Muscle layer of duodenum (tissue), 2 donors: ENCODE results near the gene LAMA2.

Experiments used
- H3K27ac ChIP-seq: one replicate; pipeline ENCODE4 v1.7.0; 2013; ENCODE audit warnings: mild to moderate bottlenecking, low read length
- H3K27me3 ChIP-seq: one replicate; pipeline ENCODE4 v1.7.0; 2013; ENCODE audit warnings: low read depth, mild to moderate bottlenecking, control low read depth, low read length
- H3K36me3 ChIP-seq, 2 donors: one replicate each; pipeline ENCODE4 v1.7.0; 2013; ENCODE audit warnings: low read length in 2 of 2, control low read depth in 1 of 2, mild to moderate bottlenecking in 1 of 2; ENCODE audit not compliant: insufficient read depth in 2 of 2, control insufficient read depth in 1 of 2
- H3K4me1 ChIP-seq, 2 donors: one replicate each; pipeline ENCODE4 v1.7.0; 2013; ENCODE audit warnings: low read length in 2 of 2, mild to moderate bottlenecking in 2 of 2, control low read depth in 1 of 2, moderate library complexity in 1 of 2; ENCODE audit not compliant: insufficient read depth in 2 of 2, control insufficient read depth in 1 of 2
- H3K4me3 ChIP-seq, 2 donors: one replicate each; pipeline ENCODE4 v1.7.0; 2013; ENCODE audit warnings: low read length in 2 of 2, low read depth in 1 of 2, mild to moderate bottlenecking in 1 of 2
- H3K9me3 ChIP-seq, 2 donors: one replicate each; pipeline ENCODE4 v1.7.0; 2013; ENCODE audit warnings: low read length in 2 of 2, control low read depth in 1 of 2, mild to moderate bottlenecking in 1 of 2; ENCODE audit not compliant: control insufficient read depth in 1 of 2
- donor health status: healthy.

The LAMA2 gene

DNA sequence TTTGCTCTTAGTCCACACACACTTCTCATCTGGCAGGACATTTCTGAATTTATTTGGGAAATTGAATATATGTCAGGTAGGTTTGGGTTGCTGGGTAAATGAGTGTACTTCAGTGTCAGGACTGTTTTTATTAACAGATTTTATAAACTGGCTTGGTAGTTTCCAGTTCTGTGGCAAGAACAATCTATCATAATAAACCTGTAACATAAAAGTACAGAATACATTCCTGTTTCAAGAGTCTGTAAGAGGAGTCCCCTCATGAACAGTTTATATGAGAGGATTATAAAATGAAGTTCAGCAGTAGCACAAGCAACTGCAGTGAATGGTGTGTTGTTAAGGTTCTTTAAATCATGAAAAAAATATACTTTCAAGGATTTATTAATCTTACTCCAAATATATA is 81.8 kb downstream of the LAMA2 start:
- H3K36me3 ChIP-seq, result no peaks in the 10 kb centered on the region
- no peaks in the 10 kb centered on the region for H3K4me1 ChIP-seq
- H3K27ac ChIP-seq, result no peak overlapping the region

DNA sequence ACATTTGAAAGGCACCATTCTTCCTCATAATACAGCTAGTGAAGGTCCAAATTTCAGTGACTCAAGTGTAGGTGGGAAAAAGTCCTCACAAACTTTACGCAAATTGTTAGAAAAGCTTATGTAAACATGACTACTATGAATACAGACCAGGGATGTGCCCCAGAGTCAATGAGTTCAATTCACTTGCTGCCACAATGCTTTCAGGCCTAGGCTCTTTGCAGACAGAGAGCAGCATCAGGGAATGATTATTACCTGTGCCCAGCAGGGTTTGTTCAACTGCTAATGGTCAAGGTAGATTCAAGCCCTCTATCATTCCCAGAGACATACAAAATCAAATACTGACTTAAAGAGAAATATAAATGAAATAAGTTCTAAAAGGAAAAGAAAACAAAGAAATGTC is 84.0 kb downstream of the LAMA2 start:
- no peak overlapping the region for H3K27ac ChIP-seq
- H3K9me3 ChIP-seq, result no peaks in the 10 kb centered on the region
- H3K4me3 ChIP-seq, result no peak overlapping the region
- H3K36me3 ChIP-seq, result no peaks in the 10 kb centered on the region
- H3K27me3 ChIP-seq, result no peaks in the 10 kb centered on the region
- H3K4me1 ChIP-seq, result no peaks in the 10 kb centered on the region

More for the DNA sequence above, 81.8 kb downstream of the LAMA2 start:
- H3K27me3 ChIP-seq, result no peaks in the 10 kb centered on the region
- H3K9me3 ChIP-seq, result no peaks in the 10 kb centered on the region
- no peak overlapping the region for H3K4me3 ChIP-seq

DNA sequence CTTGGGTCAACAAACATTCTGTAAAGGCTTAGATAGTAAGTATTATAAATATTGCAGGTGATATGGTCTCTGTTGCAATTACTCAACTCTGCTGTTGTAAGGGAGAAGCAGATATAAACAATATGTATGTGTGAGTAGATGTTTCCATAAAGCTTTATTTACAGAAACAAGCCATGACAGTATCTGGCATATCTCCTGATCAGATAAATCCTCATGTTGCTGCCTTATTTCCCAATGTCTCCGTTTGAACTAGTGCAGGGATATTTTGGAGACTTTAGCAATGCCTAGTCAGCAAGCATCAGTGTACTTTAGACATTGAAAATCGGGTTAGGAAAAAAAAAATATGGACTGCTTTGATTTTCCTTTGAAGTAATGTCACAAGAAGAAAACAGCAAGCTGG is 96.1 kb downstream of the LAMA2 start:
- H3K9me3 ChIP-seq, result no peaks in the 10 kb centered on the region
- no peak overlapping the region for H3K27ac ChIP-seq
- no peak overlapping the region for H3K4me3 ChIP-seq
- no peaks in the 10 kb centered on the region for H3K36me3 ChIP-seq
- no peaks in the 10 kb centered on the region for H3K4me1 ChIP-seq
- no peaks in the 10 kb centered on the region for H3K27me3 ChIP-seq

DNA sequence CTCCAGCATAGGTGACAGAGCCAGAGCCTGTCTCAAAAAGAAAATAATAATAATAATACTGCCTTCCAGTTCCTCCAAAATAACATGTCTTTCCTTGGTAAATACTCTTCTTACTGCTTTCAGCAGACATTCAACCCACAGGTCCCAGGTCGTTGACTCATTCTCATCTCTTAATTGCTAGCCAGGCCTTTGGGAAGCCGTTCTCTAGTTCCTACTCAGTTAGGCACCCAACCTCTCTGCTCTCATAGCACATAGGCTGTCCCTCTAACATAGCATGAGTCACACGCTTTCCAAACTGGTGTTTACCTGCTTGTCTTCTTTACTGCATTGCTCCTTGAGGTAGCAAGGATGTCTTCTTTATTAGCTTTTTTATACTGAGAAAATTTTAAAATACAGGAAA is 98.8 kb downstream of the LAMA2 start:
- H3K9me3 ChIP-seq, result no peaks in the 10 kb centered on the region

DNA sequence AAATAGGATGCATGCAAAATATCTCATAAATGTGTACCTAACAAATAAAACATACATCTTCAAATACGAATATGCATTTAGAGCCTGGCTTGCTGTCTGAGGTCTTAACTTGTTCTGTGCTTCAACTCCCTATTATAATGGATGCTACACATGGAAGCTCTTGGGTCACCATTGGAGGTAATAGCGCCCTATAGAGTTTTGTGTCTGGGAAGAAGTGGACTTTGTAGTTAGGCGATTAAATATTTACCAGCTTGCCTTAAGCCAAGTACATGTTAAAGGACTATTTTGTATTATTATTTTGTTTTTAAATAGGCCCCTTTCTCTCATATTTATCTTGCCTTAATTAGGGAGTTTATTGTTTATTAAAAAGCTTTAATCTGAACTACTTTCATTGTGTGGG is 107.4 kb downstream of the LAMA2 start:
- no peak overlapping the region for H3K27ac ChIP-seq
- H3K4me3 ChIP-seq, result no peak overlapping the region
- no peaks in the 10 kb centered on the region for H3K27me3 ChIP-seq
- H3K36me3 ChIP-seq, result no peaks in the 10 kb centered on the region
- no peaks in the 10 kb centered on the region for H3K9me3 ChIP-seq
- no peaks in the 10 kb centered on the region for H3K4me1 ChIP-seq

More for the DNA sequence above, 98.8 kb downstream of the LAMA2 start:
- H3K4me1 ChIP-seq, result no peaks in the 10 kb centered on the region
- H3K4me3 ChIP-seq, result no peak overlapping the region
- no peaks in the 10 kb centered on the region for H3K27me3 ChIP-seq
- H3K27ac ChIP-seq, result no peak overlapping the region
- no peaks in the 10 kb centered on the region for H3K36me3 ChIP-seq

DNA sequence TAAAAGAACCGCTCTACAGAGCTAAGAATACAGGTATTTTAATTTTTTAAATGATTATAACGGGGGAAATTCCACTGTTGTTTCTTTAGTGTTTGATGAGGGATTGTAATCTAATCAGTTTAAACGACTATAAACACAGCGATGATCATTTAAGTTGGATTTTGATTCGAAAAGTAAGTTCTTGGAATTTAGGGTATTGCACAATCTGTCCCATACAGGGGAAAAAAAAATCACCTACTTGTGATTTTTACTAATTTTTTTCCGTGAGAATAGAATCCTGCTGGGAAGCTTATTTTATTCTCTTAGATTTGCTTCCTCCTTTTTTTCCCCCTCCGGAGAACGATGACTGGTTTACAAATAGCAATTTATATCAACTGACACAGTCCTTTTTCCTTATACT is 108.0 kb downstream of the LAMA2 start:
- no peaks in the 10 kb centered on the region for H3K9me3 ChIP-seq
- no peaks in the 10 kb centered on the region for H3K27me3 ChIP-seq
- no peak overlapping the region for H3K4me3 ChIP-seq
- no peaks in the 10 kb centered on the region for H3K4me1 ChIP-seq
- no peaks in the 10 kb centered on the region for H3K36me3 ChIP-seq
- no peak overlapping the region for H3K27ac ChIP-seq

DNA sequence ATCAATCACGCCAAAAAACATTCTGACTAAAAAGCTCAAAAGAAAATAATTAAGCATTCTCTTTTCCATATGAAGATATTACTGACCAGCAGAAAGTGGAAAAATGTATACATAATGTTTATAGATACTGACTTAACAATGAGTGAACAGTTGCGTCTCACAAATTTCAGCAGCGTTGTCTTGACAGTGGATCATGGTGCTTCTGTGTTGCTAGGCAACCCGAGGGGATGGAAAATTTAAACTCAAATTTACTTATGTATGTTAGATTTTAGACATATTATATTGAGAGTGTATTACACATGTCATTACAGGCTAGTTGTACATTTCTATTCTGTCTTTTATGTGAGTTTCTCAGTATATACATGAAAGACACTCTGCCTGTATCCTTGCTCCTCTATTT is 110.2 kb downstream of the LAMA2 start:
- H3K4me1 ChIP-seq, result no peaks in the 10 kb centered on the region
- no peaks in the 10 kb centered on the region for H3K27me3 ChIP-seq
- H3K36me3 ChIP-seq, result no peaks in the 10 kb centered on the region
- no peaks in the 10 kb centered on the region for H3K9me3 ChIP-seq
- no peak overlapping the region for H3K27ac ChIP-seq
- no peak overlapping the region for H3K4me3 ChIP-seq

DNA sequence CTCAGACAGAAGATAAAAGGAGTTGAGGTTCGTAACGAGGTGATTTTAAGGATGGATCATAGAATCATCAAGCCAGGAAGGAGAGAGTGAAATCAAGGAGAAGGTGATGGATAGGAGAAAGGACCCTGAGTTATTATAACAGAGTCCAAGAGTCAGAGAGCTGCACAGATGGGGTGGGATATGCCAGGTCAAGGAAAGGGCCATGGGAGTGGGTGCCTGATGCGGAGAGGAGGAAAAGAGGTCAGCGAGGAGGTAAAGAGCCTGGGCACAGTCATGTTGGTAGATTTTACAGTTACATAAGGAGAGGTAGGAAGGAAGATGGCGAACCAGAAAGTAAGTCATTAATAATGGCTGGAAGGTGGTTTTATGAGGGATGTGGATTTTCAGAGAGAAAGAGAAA is 114.9 kb downstream of the LAMA2 start:
- Histone ChIP-seq H3K9me3 (no peaks in the 10 kb centered on the region), H3K27ac (no peak overlapping the region), H3K4me3 (no peak overlapping the region), H3K4me1 (no peaks in the 10 kb centered on the region), H3K36me3 (no peaks in the 10 kb centered on the region), H3K27me3 (no peaks in the 10 kb centered on the region)

DNA sequence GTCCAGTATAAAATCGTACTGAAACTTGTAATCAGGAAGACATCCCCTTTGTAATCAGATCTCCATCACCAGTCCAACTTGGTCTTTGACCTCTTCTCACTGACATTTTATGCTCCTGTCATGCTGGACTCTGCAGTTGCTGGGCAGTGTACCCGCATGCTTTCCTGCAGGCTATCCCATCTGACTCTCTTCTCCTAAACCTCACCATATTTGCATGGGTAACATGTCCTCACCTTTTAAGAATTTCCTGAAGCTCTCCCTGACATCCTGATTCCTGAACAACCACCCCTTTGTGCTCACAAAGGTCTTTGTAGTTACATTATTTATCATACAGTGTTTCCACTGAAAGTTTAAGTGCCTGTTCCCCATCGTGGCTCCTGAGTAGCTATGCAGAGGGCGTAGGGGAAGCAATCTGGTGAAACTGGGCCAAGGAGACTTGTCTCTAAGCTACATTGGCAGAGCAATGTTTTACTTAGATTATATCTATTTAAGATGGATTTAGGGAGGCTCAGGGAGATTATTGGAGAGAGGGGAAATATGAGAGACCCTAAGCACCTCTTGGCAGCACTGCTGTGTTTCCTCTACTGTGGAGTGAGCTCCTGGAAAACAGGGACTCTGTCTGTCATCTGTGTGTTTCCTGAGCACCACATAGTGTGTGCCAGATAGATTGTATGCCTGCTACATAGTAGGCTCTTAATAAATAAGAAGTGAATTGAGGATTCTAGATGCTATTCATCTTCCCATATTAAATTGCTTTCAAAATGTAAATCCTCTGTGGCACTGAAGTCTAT is 124.0 kb downstream of the LAMA2 start:
- Histone ChIP-seq H3K36me3 (no peaks in the 10 kb centered on the region), H3K4me3 (no peak overlapping the region), H3K27me3 (no peaks in the 10 kb centered on the region), H3K9me3 (no peaks in the 10 kb centered on the region), H3K4me1 (no peaks in the 10 kb centered on the region), H3K27ac (no peak overlapping the region)

DNA sequence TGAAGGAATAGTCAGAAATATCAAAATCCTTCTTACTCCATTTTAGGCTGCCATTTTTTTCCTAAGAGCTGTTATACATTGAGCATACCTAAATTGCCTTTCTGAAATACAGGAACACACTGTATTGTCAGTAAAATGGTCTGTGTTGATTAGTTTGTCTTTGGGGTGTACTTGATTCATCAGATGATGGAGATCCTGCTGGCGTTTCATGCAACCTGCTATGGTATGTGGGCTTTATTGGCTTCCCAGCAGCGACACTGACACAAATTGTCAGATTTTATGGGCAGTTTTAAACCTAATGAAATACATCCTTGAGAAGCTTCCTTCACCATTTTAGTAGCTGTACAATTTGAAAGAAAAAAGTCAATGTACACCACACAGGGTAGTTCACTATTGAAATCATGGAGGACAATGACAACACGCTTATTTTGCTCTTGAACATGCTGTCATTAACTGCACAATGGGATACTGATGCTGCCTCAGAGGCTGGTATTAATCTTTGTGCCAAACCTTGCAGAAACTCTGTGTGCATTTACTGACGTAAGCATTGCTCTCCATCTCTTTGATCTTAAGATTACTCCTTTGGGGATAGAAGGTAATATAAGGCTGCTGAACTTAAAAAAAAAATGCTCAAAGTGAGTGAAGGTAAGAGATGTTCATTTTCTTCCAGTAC is 124.9 kb downstream of the LAMA2 start:
- Histone ChIP-seq H3K36me3 (no peaks in the 10 kb centered on the region), H3K27me3 (no peaks in the 10 kb centered on the region), H3K4me3 (no peak overlapping the region), H3K9me3 (no peaks in the 10 kb centered on the region), H3K27ac (no peak overlapping the region), H3K4me1 (no peaks in the 10 kb centered on the region)

DNA sequence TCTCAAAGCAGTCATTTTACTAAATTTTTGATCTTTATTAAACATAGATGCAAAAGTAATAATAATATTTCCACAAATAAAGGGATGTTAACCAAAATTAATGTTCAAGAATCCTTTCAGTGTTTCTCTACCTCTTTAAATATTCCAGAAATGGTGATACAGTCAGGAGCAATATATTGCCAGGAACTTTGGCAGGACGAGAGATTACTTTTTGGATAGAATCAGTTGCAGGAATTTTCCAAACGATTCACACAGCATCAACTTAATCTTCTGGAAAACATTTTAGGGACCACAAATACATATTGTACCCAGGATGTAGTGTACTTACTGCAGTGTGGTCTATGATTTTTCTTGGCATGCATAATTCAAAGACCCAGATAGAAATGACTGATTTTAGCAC is 125.7 kb downstream of the LAMA2 start:
- Histone ChIP-seq H3K27ac (no peak overlapping the region), H3K4me1 (no peaks in the 10 kb centered on the region)

DNA sequence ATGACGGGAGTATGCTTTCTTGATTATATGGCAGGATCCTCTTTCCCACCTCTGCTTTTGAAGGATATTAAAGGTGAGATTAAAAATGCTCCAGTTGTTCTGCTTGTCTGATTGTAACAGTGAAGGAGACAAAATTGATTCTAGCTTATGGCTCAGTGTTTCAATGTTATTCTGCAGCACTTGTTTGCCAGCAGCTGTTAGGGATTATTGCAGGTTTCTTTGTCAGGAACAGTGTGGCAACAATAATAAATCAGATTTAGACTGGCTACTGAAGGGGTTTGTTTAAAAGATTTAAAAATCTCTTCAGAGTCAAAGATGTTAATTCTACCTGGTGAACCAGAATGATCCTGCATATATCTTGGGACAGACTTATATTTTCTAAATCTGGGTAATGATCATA is 126.9 kb downstream of the LAMA2 start:
- H3K9me3 ChIP-seq, result no peaks in the 10 kb centered on the region
- H3K27ac ChIP-seq, result no peak overlapping the region
- H3K36me3 ChIP-seq, result no peaks in the 10 kb centered on the region
- no peak overlapping the region for H3K4me3 ChIP-seq
- H3K27me3 ChIP-seq, result no peaks in the 10 kb centered on the region
- no peaks in the 10 kb centered on the region for H3K4me1 ChIP-seq

More for the DNA sequence above, 125.7 kb downstream of the LAMA2 start:
- no peaks in the 10 kb centered on the region for H3K27me3 ChIP-seq
- no peak overlapping the region for H3K4me3 ChIP-seq
- H3K9me3 ChIP-seq, result no peaks in the 10 kb centered on the region
- H3K36me3 ChIP-seq, result no peaks in the 10 kb centered on the region
